Neural cell (in vitro differentiated cells): Measurements from ENCODE around the gene CERS2. TPM values are rescaled to one million over a fixed set of nuclear protein-coding genes. Genes with fewer than 3 reads are reported as not detected.

ENCODE experiments used
- H2AFZ ChIP-seq: fragments of 200-600, 300-800 bp; sonication (generic), shearing (Covaris generic); 2 replicates; pipeline ENCODE4 v1.6.0; 2014; ENCODE audit warnings: low read depth, mild to moderate bottlenecking, antibody characterized with exemption, low read length, moderate library complexity
- H3F3A ChIP-seq: fragments of 200-600 bp; shearing (Covaris generic); 2 replicates; pipeline ENCODE4 v1.6.1; 2016; ENCODE audit warnings: mild to moderate bottlenecking, moderate library complexity, mixed read lengths, antibody characterized with exemption, low read length; ENCODE audit not compliant: insufficient read depth, poor library complexity, severe bottlenecking
- H3K27ac ChIP-seq: fragments of 200-600, 300-800 bp; sonication (generic), shearing (Covaris generic); 2 replicates; pipeline ENCODE4 v1.5.1; 2014; ENCODE audit warnings: mild to moderate bottlenecking, low read length, moderate library complexity
- H3K27me3 ChIP-seq: fragments of 300-800, 200-600 bp; sonication (generic), shearing (Covaris generic); 2 replicates; pipeline ENCODE4 v1.6.0; 2014; ENCODE audit warnings: mild to moderate bottlenecking, low read depth, low read length, moderate library complexity; ENCODE audit not compliant: insufficient read depth
- H3K36me3 ChIP-seq: fragments of 300-800, 200-600 bp; sonication (generic), shearing (Covaris generic); 2 replicates; pipeline ENCODE4 v1.5.1; 2014; ENCODE audit warnings: mild to moderate bottlenecking, antibody characterized with exemption, low read length, moderate library complexity; ENCODE audit not compliant: insufficient read depth
- H3K4me2 ChIP-seq: fragments of 300-800, 200-600 bp; sonication (generic), shearing (Covaris generic); 2 replicates; pipeline ENCODE4 v1.6.0; 2014; ENCODE audit warnings: mild to moderate bottlenecking, low read length
- H3K4me3 ChIP-seq: fragments of 300-800, 200-600 bp; sonication (generic), shearing (Covaris generic); 2 replicates; pipeline ENCODE4 v1.5.1; 2014; ENCODE audit warnings: mild to moderate bottlenecking, low read length, moderate library complexity
- H3K79me2 ChIP-seq: fragments of 200-600 bp; shearing (Covaris generic); replicated peaks from 2 replicates; pipeline ENCODE4 v1.6.0; 2014; ENCODE audit warnings: mild to moderate bottlenecking, low read length, moderate library complexity; ENCODE audit not compliant: insufficient read depth
- H3K9ac ChIP-seq: fragments of 300-800, 200-600 bp; sonication (generic), shearing (Covaris generic); 2 replicates; pipeline ENCODE4 v1.6.1; 2016; ENCODE audit warnings: mild to moderate bottlenecking, low read length, mixed read lengths
- H3K9me2 ChIP-seq: fragments of 200-600 bp; shearing (Covaris generic); 2 replicates; pipeline ENCODE4 v1.6.1; 2016; ENCODE audit warnings: mild to moderate bottlenecking, low read length, mixed read lengths; ENCODE audit not compliant: insufficient read depth
- H3K9me3 ChIP-seq: fragments of 200-600, 300-800 bp; sonication (generic), shearing (Covaris generic); 2 replicates; pipeline ENCODE4 v1.6.1; 2016; ENCODE audit warnings: mild to moderate bottlenecking, mixed run types, low read length, moderate library complexity, mixed read lengths
- H4K20me1 ChIP-seq: fragments of 200-600 bp; shearing (Covaris generic); 2 replicates; pipeline ENCODE4 v1.6.1; 2016; ENCODE audit warnings: mild to moderate bottlenecking, mixed run types; ENCODE audit not compliant: insufficient read depth
- CTCF ChIP-seq: fragments of 450-650 bp; IDR thresholded peaks from 2 replicates; pipeline ENCODE4 v1.5.1; 2014; ENCODE audit warnings: antibody characterized with exemption, mild to moderate bottlenecking, moderate library complexity; ENCODE audit not compliant: poor library complexity, severe bottlenecking
- EP300 ChIP-seq: fragments of 450-650 bp; conservative IDR thresholded peaks from 2 replicates; pipeline ENCODE4 v1.6.1; 2014; ENCODE audit warnings: antibody characterized with exemption, mild to moderate bottlenecking, moderate library complexity; ENCODE audit not compliant: poor library complexity, severe bottlenecking
- EZH2 ChIP-seq: fragments of 200-600, 300-800 bp; shearing (Covaris generic), sonication (generic); IDR thresholded peaks from 2 replicates; pipeline ENCODE4 v1.6.1; 2014; ENCODE audit warnings: antibody characterized with exemption, low read length, borderline replicate concordance, mild to moderate bottlenecking; ENCODE audit not compliant: insufficient read depth, poor library complexity, severe bottlenecking
- MXI1 ChIP-seq: fragments of 450-650 bp; conservative IDR thresholded peaks from 2 replicates; pipeline ENCODE4 v1.6.1; 2014; ENCODE audit warnings: antibody characterized with exemption, mild to moderate bottlenecking; ENCODE audit not compliant: poor library complexity, severe bottlenecking
- POLR2AphosphoS5 ChIP-seq: IDR thresholded peaks from 2 replicates; pipeline ENCODE4 v1.6.1; 2012
- RAD21 ChIP-seq: fragments of 450-650 bp; conservative IDR thresholded peaks from 2 replicates; pipeline ENCODE4 v1.6.1; 2014; ENCODE audit warnings: antibody characterized with exemption, mild to moderate bottlenecking, moderate library complexity
- REST ChIP-seq: IDR thresholded peaks from 2 replicates; pipeline ENCODE4 v1.6.1; 2012; ENCODE audit warnings: borderline replicate concordance
- SMC3 ChIP-seq: fragments of 450-650 bp; conservative IDR thresholded peaks from 2 replicates; pipeline ENCODE4 v1.6.1; 2014; ENCODE audit warnings: antibody characterized with exemption, mild to moderate bottlenecking, moderate library complexity; ENCODE audit not compliant: poor library complexity
- TAF1 ChIP-seq: IDR thresholded peaks from 2 replicates; pipeline ENCODE4 v1.6.1; 2012; ENCODE audit warnings: low read depth
- polyA plus RNA-seq: library from polyadenylated mRNA; depleted of rRNA; stranded (reverse); fragments of >200 nt; gene quantifications from 2 replicates; pipeline ENCODE4 v1.2.3, GENCODE V29; 2014

Gene CERS2
- polyA plus RNA-seq, 1 donor from 2014 or later = 39.1 TPM

GRCh38 chr1:151009206-151009587 is 34.6 kb upstream of the CERS2 start:
- Histone ChIP-seq H2AFZ (peak overlapping the region; percentile 100), H3K79me2 (peaks cover 22% of the 10 kb centered on the region), H3K9me3 (no peaks in the 10 kb centered on the region), H3K36me3 (no peaks in the 10 kb centered on the region), H3K9ac (peak overlapping the region; percentile 74), H3K27me3 (no peaks in the 10 kb centered on the region), H3K4me3 (peak overlapping the region; percentile 76), H3K4me2 (peak overlapping the region; percentile 79), H3F3A (no peaks in the 10 kb centered on the region), H3K9me2 (no peaks in the 10 kb centered on the region), H3K27ac (no peak overlapping the region), H4K20me1 (no peaks in the 10 kb centered on the region)
- TF ChIP-seq CTCF = no peak
- no peak for TF ChIP-seq REST
- TF ChIP-seq SMC3 = no peak
- no peak for TF ChIP-seq EZH2
- no peak for TF ChIP-seq POLR2AphosphoS5
- no peak for TF ChIP-seq EP300

- Histone ChIP-seq H3F3A (no peaks in the 10 kb centered on the region), H3K9ac (peak within 1 kb of the TSS; percentile 74), H3K79me2 (peaks cover 26% of the 10 kb centered on the region), H3K36me3 (no peaks in the 10 kb centered on the region), H3K27me3 (no peaks in the 10 kb centered on the region), H3K4me3 (peak within 1 kb of the TSS; percentile 76), H3K9me2 (no peaks in the 10 kb centered on the region), H3K4me2 (peak within 1 kb of the TSS; percentile 79), H4K20me1 (no peaks in the 10 kb centered on the region), H2AFZ (peak within 1 kb of the TSS; percentile 100), H3K9me3 (no peaks in the 10 kb centered on the region), H3K27ac (peak within 1 kb of the TSS; percentile 75)
- TF ChIP-seq SMC3 = peak; percentile 20
- TF ChIP-seq MXI1 = peak; percentile 32
- peak; percentile 69 for TF ChIP-seq EP300
- peak; percentile 57 for TF ChIP-seq TAF1
- no peak for TF ChIP-seq REST
- no peak for TF ChIP-seq CTCF
- no peak for TF ChIP-seq EZH2
- no peak for TF ChIP-seq RAD21
- peak; percentile 36 for TF ChIP-seq POLR2AphosphoS5
Observed at GRCh38 chr1:151008244-151009205, 33.9 kb upstream of the CERS2 start, which contains the start of gene PRUNE1. PRUNE1 (plus strand) TSS chr1:151008449; CDS start chr1:151008633, 184 bp downstream.
